T47D (cell line): ENCODE data around the gene PRR5.

Source experiments
- DNase-seq, 2 experiments: peaks; one replicate each; pipeline versions ENCODE4 v3.0.0 to v3.0.0-alpha.2; 2011 to 2012; ENCODE audit warnings: low read depth in 1 of 2, low spot score in 1 of 2
- JUND ChIP-seq: IDR thresholded peaks from 2 replicates; pipeline ENCODE4 v1.6.1; 2012; ENCODE audit warnings: low read depth
- in situ Hi-C: cut with HindIII; loops from 2 replicates; pipeline ENCODE4 v1.10.0; 2016; ENCODE audit warnings: low sequenced_read_pairs, low pct_unique_long_range_greater_than_20kb

Gene PRR5

DNA sequence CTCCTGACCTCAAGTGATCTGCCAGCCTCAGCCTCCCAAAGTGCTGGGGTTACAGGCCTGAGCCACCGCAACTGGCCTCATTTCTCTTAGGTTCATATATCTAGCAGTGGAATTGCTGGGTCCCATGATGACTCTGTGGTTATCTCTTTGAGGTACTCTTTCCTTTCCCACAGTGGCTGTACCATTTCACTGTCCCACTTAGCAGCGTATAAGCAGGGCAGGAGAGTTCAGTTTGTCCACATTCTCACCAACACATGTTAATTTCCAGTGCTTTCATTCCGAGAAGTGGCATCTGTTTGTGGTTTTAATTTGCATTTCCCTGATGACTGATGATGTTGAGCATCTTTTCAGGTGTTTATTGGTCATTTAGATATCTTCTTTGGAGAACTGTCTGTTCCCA is 16.4 kb downstream of the PRR5 start:
- TF ChIP-seq JUND: no peak
- in situ Hi-C loops: no loop called here
- DNase-seq: no peak

DNA sequence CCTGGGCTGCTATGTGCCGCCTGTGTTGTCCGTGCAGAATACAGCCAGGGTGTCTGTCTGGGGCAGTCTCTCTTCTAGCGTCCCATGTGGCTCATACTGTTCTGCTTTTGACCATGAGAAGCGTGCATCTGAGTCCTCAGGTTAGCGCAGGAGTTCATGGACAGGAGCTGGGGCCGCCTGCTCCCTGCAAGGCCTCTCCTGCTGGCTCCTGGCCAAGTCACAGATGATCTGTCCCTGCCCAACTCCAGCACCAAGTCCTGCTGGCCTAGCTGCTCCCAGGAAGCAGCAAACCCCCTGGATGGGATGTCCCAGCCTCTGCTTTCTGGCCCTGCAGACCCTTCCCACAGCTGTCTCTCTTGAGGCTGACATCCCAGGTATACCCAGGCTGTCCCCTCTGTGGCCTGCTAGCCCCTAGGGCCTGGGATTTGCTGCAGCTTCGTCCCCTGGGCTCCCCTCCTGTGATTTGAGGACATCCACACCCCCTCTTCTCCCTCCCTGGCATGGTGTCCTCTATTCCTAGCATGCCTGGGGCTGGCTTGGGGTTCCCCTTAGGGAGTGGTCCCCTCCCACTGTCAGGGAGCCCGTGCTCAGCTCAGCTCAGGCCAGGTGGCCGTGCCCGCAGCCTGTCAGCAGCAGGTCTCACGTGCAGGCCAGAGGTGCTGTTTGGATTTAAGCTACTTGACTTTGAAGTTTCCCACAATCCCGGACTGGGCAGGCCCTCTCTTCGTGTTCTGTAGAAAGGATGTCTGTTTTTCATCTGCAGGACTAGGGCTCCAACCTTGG is 17.8 kb downstream of the PRR5 start:
- in situ Hi-C loops: no loop called here
- DNase-seq: peak in 1 of 2 experiments; percentile 20
- TF ChIP-seq JUND: no peak

DNA sequence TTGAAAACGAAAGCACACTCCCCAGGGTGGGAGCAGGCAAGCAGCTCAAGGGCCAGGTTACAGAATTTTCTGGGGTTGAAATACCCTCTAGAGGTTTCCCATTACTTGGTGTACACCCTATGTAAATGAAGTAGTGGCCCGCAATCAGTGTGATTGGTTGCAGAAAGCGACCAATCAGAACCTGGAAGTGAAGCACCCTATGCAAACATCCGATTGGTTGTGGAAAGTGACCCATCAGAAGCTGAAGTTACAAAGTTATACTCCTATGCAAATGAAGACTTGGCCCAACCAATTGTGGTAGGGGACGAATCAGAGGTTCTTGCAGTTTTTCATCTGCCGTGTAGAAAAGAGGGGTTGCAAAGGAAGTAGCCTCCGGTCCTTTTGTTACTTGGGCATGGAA is 19.2 kb downstream of the PRR5 start:
- in situ Hi-C loops: no loop called here
- DNase-seq: peak in 1 of 2 experiments; percentile 85
- TF ChIP-seq JUND: no peak

DNA sequence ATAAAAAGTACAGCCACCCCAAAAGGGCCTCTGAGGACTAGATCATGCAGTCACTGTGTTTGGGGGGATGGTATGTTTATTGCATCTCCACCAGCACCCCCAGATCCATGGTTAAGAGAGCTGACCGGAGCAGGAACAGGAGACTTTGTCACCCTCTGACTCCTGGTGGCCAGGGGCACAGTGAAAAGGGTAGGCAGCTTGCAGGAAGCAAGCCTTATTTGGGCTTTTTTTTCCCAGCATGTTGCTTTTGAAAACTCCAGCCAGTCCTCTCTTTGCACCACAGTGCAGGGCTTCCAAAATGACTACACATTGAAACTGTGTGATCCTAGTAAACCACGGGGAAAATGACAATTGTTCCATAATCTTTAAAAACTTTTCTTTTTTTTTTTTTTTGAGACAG is 20.6 kb downstream of the PRR5 start:
- TF ChIP-seq JUND: no peak
- no peak for DNase-seq

DNA sequence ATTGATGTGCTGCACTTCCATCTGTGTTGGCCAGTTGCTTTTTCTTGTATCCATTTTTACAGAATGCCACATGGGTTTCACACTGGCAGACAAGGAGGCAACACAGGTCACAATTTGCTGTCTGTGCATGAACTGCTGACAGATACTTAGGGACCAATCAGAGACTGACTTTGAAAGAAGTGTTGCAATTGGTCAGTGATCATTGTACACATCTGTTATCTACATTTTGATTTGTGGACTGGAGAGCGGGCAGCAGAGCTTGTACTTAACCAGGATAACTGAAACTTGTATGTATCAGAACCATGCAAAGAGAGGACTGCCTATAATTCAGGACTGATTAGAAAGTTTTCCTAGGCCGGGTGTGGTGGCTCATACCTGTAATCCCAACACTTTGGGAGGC is 21.8 kb downstream of the PRR5 start:
- in situ Hi-C loops: no loop called here
- no peak for TF ChIP-seq JUND
- DNase-seq: peak in 1 of 2 experiments; percentile 61

More for the DNA sequence above, 20.6 kb downstream of the PRR5 start:
- in situ Hi-C loops: no loop called here

DNA sequence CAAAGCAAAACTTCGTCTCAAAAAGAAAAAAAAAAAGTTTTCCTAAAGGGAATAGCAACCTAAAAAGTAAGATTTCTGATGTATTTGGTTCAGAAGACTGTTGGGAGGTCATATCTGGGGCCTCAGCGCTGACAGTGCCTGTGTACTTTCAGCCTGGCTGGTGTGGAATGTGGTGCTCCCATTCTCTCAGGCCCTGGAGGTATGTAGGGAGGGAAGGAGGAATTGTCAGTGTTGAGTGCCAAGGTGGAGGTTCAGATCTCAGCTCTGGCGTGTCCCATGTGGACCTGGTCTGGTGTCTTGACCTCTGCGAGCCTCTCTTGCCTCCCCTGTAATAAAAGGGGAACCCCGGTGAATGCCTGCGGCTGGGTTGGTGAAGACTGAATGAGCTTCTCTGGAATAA is 22.4 kb downstream of the PRR5 start:
- in situ Hi-C loops: no loop called here
- no peak for TF ChIP-seq JUND
- peak; percentile 53 to 89 for DNase-seq

DNA sequence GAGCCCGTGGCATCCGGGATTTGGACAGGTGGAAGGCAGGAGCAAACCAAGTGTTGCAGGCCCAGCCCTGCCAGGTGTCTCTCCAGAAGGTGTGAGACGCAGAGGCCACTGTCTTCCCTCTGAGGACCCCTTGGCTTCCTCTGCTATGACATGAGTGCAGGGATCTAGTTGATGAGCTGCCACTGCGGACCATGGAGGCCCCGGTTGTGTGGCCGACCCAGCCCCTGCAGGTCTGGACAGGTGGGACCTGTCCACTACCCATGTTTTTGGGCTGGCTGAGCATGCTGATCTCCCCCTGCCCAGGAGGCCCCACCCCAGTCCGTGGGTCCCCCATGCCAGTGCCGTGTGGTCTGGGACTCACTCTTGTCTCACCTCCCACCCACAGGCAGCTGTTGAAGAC is 22.9 kb downstream of the PRR5 start:
- in situ Hi-C loops: no loop called here
- no peak for TF ChIP-seq JUND
- no peak for DNase-seq

DNA sequence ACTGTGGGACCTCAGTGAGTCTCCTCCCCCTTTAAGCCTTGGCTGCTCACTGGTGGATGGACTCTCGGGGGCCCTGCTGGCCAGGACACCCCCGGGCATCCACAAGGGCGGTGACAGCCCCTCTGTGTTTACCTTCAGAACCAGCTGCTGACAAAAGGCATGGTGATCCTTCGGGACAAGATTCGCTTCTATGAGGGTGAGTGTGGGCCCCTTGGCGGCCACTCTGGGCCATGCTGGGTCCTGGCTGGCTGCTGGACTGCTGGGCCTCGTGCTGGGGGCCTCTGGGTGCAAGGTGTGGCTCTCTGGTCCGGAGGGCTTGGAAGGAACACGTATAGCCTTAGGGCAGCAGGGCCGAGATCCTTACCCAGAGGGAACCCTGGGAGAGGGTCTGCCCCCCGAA is 24.4 kb downstream of the PRR5 start:
- in situ Hi-C loops: no loop called here
- no peak for DNase-seq
- no peak for TF ChIP-seq JUND

DNA sequence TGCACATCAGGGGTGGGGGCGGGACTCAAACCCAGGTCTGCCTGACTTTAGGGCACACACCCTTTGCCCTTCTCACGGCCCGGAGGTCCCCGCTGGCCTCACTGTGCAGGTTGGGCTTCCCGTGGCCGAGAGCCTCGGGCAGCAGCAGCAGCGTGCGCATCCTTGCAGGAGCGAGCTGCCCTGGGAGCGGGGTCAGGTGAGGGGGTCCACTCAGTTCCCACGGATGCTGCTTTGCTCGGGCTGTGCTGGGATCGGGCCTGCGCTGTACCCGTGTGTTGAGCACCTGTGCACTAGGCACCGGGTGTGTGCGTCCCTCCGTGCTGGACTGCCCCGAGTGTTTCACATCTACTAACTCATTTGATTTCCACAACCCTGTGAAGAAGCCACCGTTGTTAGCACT is 25.1 kb downstream of the PRR5 start:
- no peak for TF ChIP-seq JUND
- in situ Hi-C loops: no loop called here
- DNase-seq: no peak

DNA sequence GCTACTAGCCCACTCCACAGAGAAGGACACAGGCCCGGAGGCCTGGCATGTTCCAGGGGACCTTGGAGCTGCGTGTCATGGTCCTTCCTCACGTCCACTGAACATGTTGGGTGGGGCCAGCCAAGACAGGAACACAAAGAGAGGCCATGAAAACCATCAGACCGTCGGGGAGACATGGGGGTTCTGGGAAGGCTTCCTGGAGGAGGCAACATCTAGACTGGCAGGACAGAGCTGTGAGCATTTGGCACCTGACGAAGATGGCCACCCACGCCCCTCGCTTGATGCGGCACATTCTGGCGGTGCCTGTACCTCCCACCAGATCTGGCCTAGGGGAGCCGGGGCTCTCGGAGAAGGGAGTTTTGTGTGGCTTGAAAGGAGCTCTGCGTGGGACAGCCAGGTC is 25.7 kb downstream of the PRR5 start:
- TF ChIP-seq JUND: no peak
- DNase-seq: no peak
- in situ Hi-C loops: no loop called here

DNA sequence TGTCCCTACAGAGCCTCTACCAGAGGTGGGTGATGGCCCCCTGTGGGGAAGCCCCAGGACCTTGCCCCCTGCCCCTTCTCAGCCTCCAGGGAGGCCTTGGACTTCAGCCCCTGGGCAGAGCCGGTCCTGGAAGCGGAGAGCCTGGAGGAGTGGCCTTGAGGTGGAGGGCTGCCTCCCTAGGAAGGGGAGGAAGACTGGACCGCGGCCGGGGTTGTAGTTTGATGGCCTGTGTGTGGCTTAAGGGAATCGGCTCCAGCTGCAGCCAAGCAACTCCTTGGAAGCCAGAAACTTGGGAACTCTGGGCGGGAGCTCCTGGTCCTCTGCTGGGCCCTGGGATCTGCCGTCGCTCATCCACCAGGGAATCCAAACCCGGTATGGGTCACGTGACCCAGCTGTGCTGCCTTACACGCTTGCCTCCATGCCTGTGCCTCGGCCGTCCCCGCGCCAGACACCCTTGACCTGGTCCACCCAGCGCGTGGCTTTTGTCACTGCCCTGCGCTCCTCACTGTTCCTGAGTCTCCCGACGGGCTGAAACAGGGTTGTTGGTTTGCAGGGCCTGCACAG is 26.8 kb downstream of the PRR5 start:
- in situ Hi-C loops: no loop called here
- no peak for TF ChIP-seq JUND

DNA sequence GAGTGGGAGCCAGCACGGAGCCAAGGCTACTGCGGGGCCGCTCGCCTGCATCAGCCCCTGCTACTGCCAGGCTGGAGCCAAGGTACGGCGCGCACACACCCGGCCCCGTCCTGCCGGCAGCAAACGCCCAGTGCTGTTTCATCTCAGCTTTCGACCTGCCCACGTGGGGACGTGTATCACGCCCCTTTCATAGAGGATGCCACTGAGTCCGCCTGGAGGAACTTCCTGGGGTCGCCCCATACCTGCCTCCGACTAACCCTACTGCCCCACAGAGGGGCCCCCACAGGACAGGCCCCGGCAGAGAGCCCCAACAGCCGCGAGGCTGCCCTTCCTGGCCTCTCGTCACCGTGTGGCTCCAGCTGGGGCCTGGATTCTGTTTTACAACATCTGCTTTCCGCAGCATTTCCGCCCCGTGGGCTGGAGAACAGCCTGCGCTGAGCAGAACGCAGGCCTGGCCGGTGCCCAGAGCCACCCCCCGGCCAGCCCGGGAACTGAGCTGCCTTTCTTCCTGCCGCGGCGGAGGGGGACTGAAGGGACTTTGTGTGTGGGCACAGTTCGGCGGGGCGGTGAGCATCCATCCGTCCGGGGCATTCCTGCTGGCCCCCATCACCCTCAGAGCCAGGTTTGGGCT is 27.5 kb downstream of the PRR5 start:
- in situ Hi-C loops: no loop called here
- DNase-seq: no peak
- no peak for TF ChIP-seq JUND

More for the DNA sequence above, 26.8 kb downstream of the PRR5 start:
- DNase-seq: no peak

DNA sequence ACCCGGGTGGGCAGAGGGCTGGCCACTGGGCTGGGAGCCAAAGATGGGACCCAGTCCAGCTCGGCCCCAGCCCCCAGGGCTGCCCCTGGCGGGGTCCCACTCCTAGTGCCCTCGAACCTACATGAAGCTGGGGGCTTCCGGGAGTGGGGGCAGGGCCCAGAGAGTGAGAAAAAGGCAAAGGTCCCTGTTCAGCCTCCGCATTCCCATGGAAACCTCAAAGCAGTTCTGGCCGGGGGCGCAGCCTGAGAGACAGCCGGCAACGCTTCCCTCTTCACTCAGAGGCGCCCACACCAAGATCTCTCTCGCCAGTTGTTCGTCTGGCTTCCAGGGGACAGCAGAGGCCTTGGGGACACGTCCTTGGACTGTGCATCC is 28.0 kb downstream of the PRR5 start:
- in situ Hi-C loops: no loop called here
- TF ChIP-seq JUND: no peak
- DNase-seq: no peak
